GM23248 (cell line): ENCODE data around the gene XYLB.

ENCODE experiments used
- EZH2 ChIP-seq: fragments of 200-600 bp; sonication (generic); IDR thresholded peaks from 2 replicates; pipeline ENCODE4 v1.6.1; 2018; ENCODE audit warnings: antibody characterized with exemption, mild to moderate bottlenecking; ENCODE audit not compliant: insufficient read depth, poor library complexity, severe bottlenecking
- EZH2phosphoT487 ChIP-seq: fragments of 200-600 bp; sonication (generic); IDR thresholded peaks from 2 replicates; pipeline ENCODE4 v1.6.1; 2018; ENCODE audit warnings: antibody characterized with exemption, moderate library complexity, mild to moderate bottlenecking, low read depth; ENCODE audit not compliant: insufficient read depth

- no peak for TF ChIP-seq EZH2phosphoT487
- TF ChIP-seq EZH2, result no peak
These were observed 46.1 kb downstream of the XYLB start for GRCh38 chr3:38392604-38393163.
